Activated CD4-positive, alpha-beta T cell treated with anti-CD3 and anti-CD28 coated beads, Interleukin-10, Interleukin-2, amounts not matched to agents 100 ng/mL and 50 ng/mL, durations not matched to agents 16 hours and 8 hours (primary cell): ENCODE data around the gene SLC35C1.

Source experiments
- DNase-seq: peaks from one replicate; pipeline ENCODE4 v3.0.0-alpha.2; 2020

Gene SLC35C1

GRCh38 chr11:45846974-45847910 lies 42.3 kb downstream of the SLC35C1 start, which contains the start of gene CRY2:
Gene CRY2 (plus strand): TSS chr11:45847475. CDS start chr11:45847491, 16 bp downstream.
- DNase-seq, result peak; percentile 100

GRCh38 chr11:45847911-45848316 lies 43.0 kb downstream of the SLC35C1 start:
- DNase-seq, result peak; percentile 55

- no peak for DNase-seq
Measured at GRCh38 chr11:45848654-45849081, 43.7 kb downstream of the SLC35C1 start.

- no peak for DNase-seq
Measured at GRCh38 chr11:45850446-45850845, 45.5 kb downstream of the SLC35C1 start.

GRCh38 chr11:45851228-45851627 lies 46.3 kb downstream of the SLC35C1 start:
- DNase-seq, result no peak

- DNase-seq, result no peak
Measured at GRCh38 chr11:45852018-45852711, 47.2 kb downstream of the SLC35C1 start.

- DNase-seq, result no peak
Measured at GRCh38 chr11:45852712-45853101, 47.8 kb downstream of the SLC35C1 start.

- DNase-seq, result no peak
Measured at GRCh38 chr11:45853332-45854219, 48.6 kb downstream of the SLC35C1 start.

- no peak for DNase-seq
Measured at GRCh38 chr11:45855308-45855707, 50.4 kb downstream of the SLC35C1 start.

- DNase-seq, result no peak
Measured at GRCh38 chr11:45856044-45856468, 51.1 kb downstream of the SLC35C1 start.

GRCh38 chr11:45857961-45858474 lies 53.1 kb downstream of the SLC35C1 start:
- DNase-seq, result no peak

- DNase-seq, result no peak
Measured at GRCh38 chr11:45858751-45859398, 53.9 kb downstream of the SLC35C1 start.

- no peak for DNase-seq
Measured at GRCh38 chr11:45859661-45860140, 54.8 kb downstream of the SLC35C1 start.

- DNase-seq, result no peak
Measured at GRCh38 chr11:45860348-45860747, 55.4 kb downstream of the SLC35C1 start.

GRCh38 chr11:45860764-45861510 lies 56.0 kb downstream of the SLC35C1 start:
- DNase-seq, result no peak
